ENCODE results near the gene C15orf61. TPM values are rescaled to one million over a fixed set of nuclear protein-coding genes. Genes with fewer than 3 reads are reported as not detected.

C15orf61 gene
- total and polyA plus RNA-seq, 2 of the 13 experiments (the other 11 are each of a cell fraction or from before 2014, with no cell fraction given), result 2.1 to 6.6 TPM

- peak; percentile 16; the same call in 1 of the 2 replicates for TF ChIP-seq ZBTB4 (CRISPR knock-in tag; IDR thresholded peaks at IDR 0.05; ENCODE audit: borderline replicate concordance)
- TF ChIP-seq IRF2 (CRISPR knock-in tag; IDR thresholded peaks at IDR 0.05), result peak; percentile 54; the same call in 1 of the 2 replicates
- TF ChIP-seq ZFP62 (CRISPR knock-in tag; IDR thresholded peaks at IDR 0.05), result 0 out of 2 replicates have a peak, but pooled peaks have one; percentile 34
- TF ChIP-seq ZSCAN25 (CRISPR knock-in tag; IDR thresholded peaks at IDR 0.05), result no peak
- no peak; the same call in 1 of the 2 replicates for TF ChIP-seq IKZF5 (CRISPR knock-in tag; IDR thresholded peaks at IDR 0.05)
- 0 out of 2 replicates have a peak, but pooled peaks have one; percentile 18 for TF ChIP-seq PATZ1 (CRISPR knock-in tag; IDR thresholded peaks at IDR 0.05)
- no peak for TF ChIP-seq TOE1 (CRISPR knock-in tag; IDR thresholded peaks at IDR 0.05)
- TF ChIP-seq ZNF331 (CRISPR knock-in tag; IDR thresholded peaks at IDR 0.05), result peak; percentile 30; the same call in 1 of the 2 replicates
- peak; percentile 85 for TF ChIP-seq ASH2L (IDR thresholded peaks at IDR 0.05; ENCODE audit: insufficient read length, low read depth, low read length)
- peak; percentile 61; the same call in 1 of the 2 replicates for TF ChIP-seq CHCHD3 (CRISPR knock-in tag; IDR thresholded peaks at IDR 0.05)
- TF ChIP-seq U2AF1 (optimal IDR thresholded peaks at IDR 0.05; ENCODE audit: low read depth, low read length), result peak; percentile 31
- no peak for TF ChIP-seq ZFP41 (CRISPR knock-in tag; IDR thresholded peaks at IDR 0.05; ENCODE audit: borderline replicate concordance)
- 0 out of 2 replicates have a peak, but pooled peaks have one; percentile 47 for TF ChIP-seq KLF15 (CRISPR knock-in tag; IDR thresholded peaks at IDR 0.05; ENCODE audit: borderline replicate concordance)
- no peak; the same call in 1 of the 2 replicates for TF ChIP-seq ZNF547 (CRISPR knock-in tag; IDR thresholded peaks at IDR 0.05)
- TF ChIP-seq DZIP1 (CRISPR knock-in tag; IDR thresholded peaks at IDR 0.05), result no peak
- TF ChIP-seq MYPOP (CRISPR knock-in tag; IDR thresholded peaks at IDR 0.05), result no peak
- no peak for TF ChIP-seq REPIN1 (CRISPR knock-in tag; IDR thresholded peaks at IDR 0.05; ENCODE audit: borderline replicate concordance, low read depth)
Measured at GRCh38 chr15:67542420-67543347, 21.8 kb downstream of the C15orf61 start, which contains the start of gene MAP2K5 (continued).
